Measurements from ENCODE around the gene MYO1H. TPM values are rescaled to one million over a fixed set of nuclear protein-coding genes. Genes with fewer than 3 reads are reported as not detected.

The MYO1H gene
- total RNA-seq, 2 experiments from 2014 or later, result not detected

- intact Hi-C loops (cut with DNase I, micrococcal nuclease), result no loop called here
- Histone ChIP-seq H3K9me3 (ENCODE audit: control insufficient read depth in 1 of 2, insufficient read depth in 1 of 2, low read length in 2 of 2) (no peaks in the 10 kb centered on the region), H3K4me3 (ENCODE audit: low read length) (no peak overlapping the region), H3K36me3 (ENCODE audit: insufficient read depth, low read length) (peaks cover 85% of the 10 kb centered on the region), H3K27ac (ENCODE audit: low read depth in 1 of 2, low read length in 2 of 2) (no peak overlapping the region), H3K4me1 (ENCODE audit: insufficient read depth, low read length) (no peaks in the 10 kb centered on the region), H3K27me3 (ENCODE audit: control insufficient read depth in 1 of 2, insufficient read depth in 2 of 2, low read length in 2 of 2) (no peaks in the 10 kb centered on the region)
- Mint-ChIP-seq H3K4me3 (no peak overlapping the region), H3K27me3 (no peaks in the 10 kb centered on the region), H3K27ac (no peak overlapping the region), H3K9me3 (no peaks in the 10 kb centered on the region), H3K36me3 (ENCODE audit: low read depth) (peaks cover 89% of the 10 kb centered on the region), H3K4me1 (ENCODE audit: low read depth) (no peaks in the 10 kb centered on the region)
- no peak for TF ChIP-seq CTCF (IDR thresholded peaks at IDR 0.05)
- DNase-seq (no peak), ATAC-seq (ENCODE audit: poor library complexity) (no peak)
- POLR2A ChIA-PET, result no interaction called here
- CTCF ChIA-PET, result no interaction called here
These were observed 144.7 kb downstream of the MYO1H start for GRCh38 chr12:109492371-109492770.

- H3K36me3 ChIP-seq (ENCODE audit: insufficient read depth, low read length), result peaks cover 85% of the 10 kb centered on the region
- ChIA-PET POLR2A (no interaction called here), CTCF (no interaction called here)
- no peaks in the 10 kb centered on the region for H3K27me3 ChIP-seq (ENCODE audit: control insufficient read depth in 1 of 2, insufficient read depth in 2 of 2, low read length in 2 of 2)
- H3K4me1 Mint-ChIP-seq (ENCODE audit: low read depth), result no peaks in the 10 kb centered on the region
- no peaks in the 10 kb centered on the region for H3K4me1 ChIP-seq (ENCODE audit: insufficient read depth, low read length)
- no peak overlapping the region for H3K27ac Mint-ChIP-seq
- intact Hi-C loops (cut with DNase I, micrococcal nuclease), result no loop called here
- ATAC-seq (ENCODE audit: poor library complexity), result no peak
- H3K36me3 Mint-ChIP-seq (ENCODE audit: low read depth), result peaks cover 89% of the 10 kb centered on the region
- no peaks in the 10 kb centered on the region for H3K9me3 ChIP-seq (ENCODE audit: control insufficient read depth in 1 of 2, insufficient read depth in 1 of 2, low read length in 2 of 2)
- no peak for DNase-seq
- H3K4me3 Mint-ChIP-seq, result no peak overlapping the region
- no peaks in the 10 kb centered on the region for H3K27me3 Mint-ChIP-seq
- no peak for TF ChIP-seq CTCF (IDR thresholded peaks at IDR 0.05)
- H3K4me3 ChIP-seq (ENCODE audit: low read length), result no peak overlapping the region
- H3K9me3 Mint-ChIP-seq, result no peaks in the 10 kb centered on the region
- H3K27ac ChIP-seq (ENCODE audit: low read depth in 1 of 2, low read length in 2 of 2), result no peak overlapping the region
These were observed 145.4 kb downstream of the MYO1H start for GRCh38 chr12:109493090-109493489.

GRCh38 chr12:109493938-109494337 is 146.2 kb downstream of the MYO1H start:
- no peaks in the 10 kb centered on the region for H3K9me3 Mint-ChIP-seq
- H3K4me3 Mint-ChIP-seq, result no peak overlapping the region

More at GRCh38 chr12:109493938-109494337, 146.2 kb downstream of the MYO1H start:
- Mint-ChIP-seq H3K4me1 (ENCODE audit: low read depth) (no peaks in the 10 kb centered on the region), H3K27ac (no peak overlapping the region), H3K27me3 (no peaks in the 10 kb centered on the region), H3K36me3 (ENCODE audit: low read depth) (peaks cover 89% of the 10 kb centered on the region)
- no peak overlapping the region for H3K27ac ChIP-seq (ENCODE audit: low read depth in 1 of 2, low read length in 2 of 2)
- ChIA-PET CTCF (no interaction called here), POLR2A (no interaction called here)
- no peaks in the 10 kb centered on the region for H3K27me3 ChIP-seq (ENCODE audit: control insufficient read depth in 1 of 2, insufficient read depth in 2 of 2, low read length in 2 of 2)
- H3K4me1 ChIP-seq (ENCODE audit: insufficient read depth, low read length), result no peaks in the 10 kb centered on the region
- TF ChIP-seq CTCF (IDR thresholded peaks at IDR 0.05), result no peak
- intact Hi-C loops (cut with DNase I, micrococcal nuclease), result no loop called here
- ATAC-seq (ENCODE audit: poor library complexity) (no peak), DNase-seq (no peak)
- peaks cover 85% of the 10 kb centered on the region for H3K36me3 ChIP-seq (ENCODE audit: insufficient read depth, low read length)
- H3K4me3 ChIP-seq (ENCODE audit: low read length), result no peak overlapping the region
- no peaks in the 10 kb centered on the region for H3K9me3 ChIP-seq (ENCODE audit: control insufficient read depth in 1 of 2, insufficient read depth in 1 of 2, low read length in 2 of 2)
